Measurements from ENCODE around the gene BET1L.
"Not testable (repeated sequence)": the region's sequence is repeated elsewhere in the genome, so short reads cannot be mapped to it uniquely, and the experiment has no call there.

BET1L gene

DNA sequence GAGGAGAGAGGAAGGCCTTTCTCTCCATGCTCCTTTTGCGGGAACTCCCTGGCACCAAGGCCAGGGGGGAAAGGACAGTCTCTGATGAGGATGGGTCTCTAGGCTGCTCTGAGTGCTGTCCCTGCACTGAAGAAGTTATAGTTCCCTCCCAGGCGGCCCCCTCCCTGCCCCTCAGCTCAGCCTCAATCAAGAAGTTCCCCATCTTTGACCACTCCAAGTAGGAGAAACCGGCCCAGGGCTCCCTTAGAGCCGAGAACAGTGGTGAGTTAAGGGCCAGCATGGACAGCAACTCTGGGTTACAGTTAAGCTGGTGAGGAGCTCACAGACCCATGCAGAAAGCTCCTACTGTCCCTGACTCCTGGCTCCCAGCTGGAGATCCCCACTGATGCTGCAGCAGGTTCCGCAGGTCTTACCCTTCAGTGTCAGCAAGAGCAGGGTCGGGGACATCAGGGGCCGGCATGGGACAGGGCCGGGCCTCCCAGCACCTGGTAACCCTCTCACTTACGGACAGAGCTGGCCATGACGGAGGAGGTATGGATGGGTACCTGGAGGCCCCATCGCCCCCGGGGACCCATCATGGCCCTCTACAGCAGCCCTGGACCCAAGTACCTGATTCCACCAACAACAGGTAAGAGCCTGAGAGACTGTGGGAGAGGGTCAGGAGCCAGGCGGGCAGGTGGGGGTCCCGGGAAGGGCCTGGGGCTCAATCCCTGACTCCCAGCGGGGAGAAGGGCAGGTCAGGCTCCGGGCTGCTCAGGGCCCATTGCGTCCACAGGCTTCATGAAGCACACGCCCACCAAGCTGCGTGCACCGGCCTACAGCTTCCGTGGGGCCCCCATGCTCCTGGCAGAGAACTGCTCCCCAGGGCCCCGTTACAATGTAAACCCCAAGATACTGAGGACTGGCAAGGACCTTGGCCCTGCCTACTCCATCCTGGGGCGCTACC, 10.1 kb downstream of the BET1L start:
- DNase-seq = no peak
- no peak overlapping the region for H3K4me3 ChIP-seq (ENCODE audit: low read depth, low read length)
- no peaks in the 10 kb centered on the region for H3K36me3 ChIP-seq
- no peaks in the 10 kb centered on the region for H3K4me1 ChIP-seq
- H3K9me3 ChIP-seq = no peaks in the 10 kb centered on the region
- TF ChIP-seq, protein P1, sequence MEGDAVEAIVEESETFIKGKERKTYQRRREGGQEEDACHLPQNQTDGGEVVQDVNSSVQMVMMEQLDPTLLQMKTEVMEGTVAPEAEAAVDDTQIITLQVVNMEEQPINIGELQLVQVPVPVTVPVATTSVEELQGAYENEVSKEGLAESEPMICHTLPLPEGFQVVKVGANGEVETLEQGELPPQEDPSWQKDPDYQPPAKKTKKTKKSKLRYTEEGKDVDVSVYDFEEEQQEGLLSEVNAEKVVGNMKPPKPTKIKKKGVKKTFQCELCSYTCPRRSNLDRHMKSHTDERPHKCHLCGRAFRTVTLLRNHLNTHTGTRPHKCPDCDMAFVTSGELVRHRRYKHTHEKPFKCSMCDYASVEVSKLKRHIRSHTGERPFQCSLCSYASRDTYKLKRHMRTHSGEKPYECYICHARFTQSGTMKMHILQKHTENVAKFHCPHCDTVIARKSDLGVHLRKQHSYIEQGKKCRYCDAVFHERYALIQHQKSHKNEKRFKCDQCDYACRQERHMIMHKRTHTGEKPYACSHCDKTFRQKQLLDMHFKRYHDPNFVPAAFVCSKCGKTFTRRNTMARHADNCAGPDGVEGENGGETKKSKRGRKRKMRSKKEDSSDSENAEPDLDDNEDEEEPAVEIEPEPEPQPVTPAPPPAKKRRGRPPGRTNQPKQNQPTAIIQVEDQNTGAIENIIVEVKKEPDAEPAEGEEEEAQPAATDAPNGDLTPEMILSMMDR (IDR thresholded peaks at IDR 0.05; ENCODE audit: low read depth, low read length) = no peak
- H3K27me3 ChIP-seq = no peaks in the 10 kb centered on the region

DNA sequence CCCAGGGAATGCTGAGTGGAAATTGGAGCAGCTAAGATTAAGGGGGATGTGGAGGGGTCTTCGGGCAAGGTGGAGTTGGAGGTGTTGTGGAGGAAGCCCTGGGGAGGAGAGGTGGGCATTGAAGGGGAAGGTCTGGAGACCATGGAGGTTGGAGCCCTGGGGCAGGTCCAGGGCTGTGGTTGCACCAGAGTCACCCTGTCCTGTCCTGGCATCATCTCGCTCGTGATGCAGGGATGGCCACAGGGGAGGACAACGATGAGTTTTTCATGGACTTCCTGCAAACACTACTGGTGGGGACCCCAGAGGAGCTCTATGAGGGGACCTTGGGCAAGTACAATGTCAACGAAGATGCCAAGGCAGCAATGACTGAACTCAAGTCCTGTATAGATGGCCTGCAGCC, 13.7 kb downstream of the BET1L start:
- not testable (repeated sequence) for H3K36me3 ChIP-seq; H3K9me3 ChIP-seq; H3K4me1 ChIP-seq; H3K4me3 ChIP-seq (ENCODE audit: low read depth, low read length); H3K27me3 ChIP-seq; DNase-seq

DNA sequence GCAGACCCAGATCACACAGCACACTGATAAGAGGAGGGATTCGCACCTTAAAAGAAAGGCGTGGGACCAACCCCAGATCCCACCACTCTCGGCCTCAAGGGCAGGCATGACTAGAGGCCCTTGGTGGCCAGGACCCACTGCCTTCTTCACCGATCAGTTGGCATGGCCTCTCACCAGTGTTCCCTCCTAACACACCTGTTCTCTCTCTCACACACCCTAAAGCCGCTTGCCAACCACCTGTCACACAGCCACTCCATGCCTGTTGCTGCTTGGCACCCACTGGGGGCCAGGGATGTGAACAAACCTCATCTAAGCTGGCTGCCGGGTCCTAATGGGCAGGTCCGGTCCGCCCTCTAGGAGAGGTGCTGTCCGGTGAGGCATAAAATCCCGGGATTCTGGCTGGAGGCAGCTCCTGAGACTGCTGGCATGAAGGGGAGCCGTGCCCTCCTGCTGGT, 14.5 kb downstream of the BET1L start, which contains the start of gene SCGB1C1:
TSS of gene SCGB1C1 (plus strand) at position 405 of the 455 bp plus-strand sequence. CDS start at position 427, 22 bp downstream.
- H3K27me3 ChIP-seq; H3K36me3 ChIP-seq; H3K4me1 ChIP-seq; H3K4me3 ChIP-seq (ENCODE audit: low read depth, low read length); H3K9me3 ChIP-seq; DNase-seq: not testable (repeated sequence)

- peak; percentile 40 for DNase-seq
- not testable (repeated sequence) for H3K9me3 ChIP-seq
Measured at GRCh38 chr11:191490-192478, 15.4 kb downstream of the BET1L start.

GRCh38 chr11:190546-190945, 16.7 kb downstream of the BET1L start:
- not testable (repeated sequence) for H3K36me3 ChIP-seq; H3K4me3 ChIP-seq (ENCODE audit: low read depth, low read length); DNase-seq; H3K4me1 ChIP-seq; H3K9me3 ChIP-seq; H3K27me3 ChIP-seq

More at GRCh38 chr11:191490-192478, 15.4 kb downstream of the BET1L start:
- not testable (repeated sequence) for H3K4me3 ChIP-seq (ENCODE audit: low read depth, low read length); H3K36me3 ChIP-seq; H3K27me3 ChIP-seq; H3K4me1 ChIP-seq

DNA sequence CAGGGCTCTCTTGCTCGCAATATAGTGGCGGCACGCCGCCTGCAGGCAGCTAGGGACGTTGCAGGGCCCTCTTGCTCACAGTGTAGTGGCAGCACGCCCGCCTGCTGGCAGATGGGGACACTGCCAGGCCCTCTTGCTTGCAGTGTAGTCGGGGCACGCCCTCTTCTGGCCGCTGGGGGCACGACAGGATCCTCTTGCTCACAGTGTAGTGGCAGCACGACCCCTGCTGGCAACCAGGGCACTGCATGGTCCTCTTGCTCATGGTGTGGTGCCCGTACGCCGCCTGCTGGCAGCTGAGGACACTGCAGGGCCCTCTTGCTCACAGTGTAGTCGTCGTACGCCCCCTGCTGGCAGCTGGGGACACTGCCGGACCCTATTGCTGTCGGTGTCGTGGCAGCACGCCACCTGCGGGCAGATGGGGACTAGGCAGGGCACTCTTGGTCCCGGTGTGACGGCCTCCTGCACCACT, 17.3 kb downstream of the BET1L start:
- TF ChIP-seq, protein P1 (IDR thresholded peaks at IDR 0.05; ENCODE audit: low read depth, low read length) = peak; percentile 47; the same call in 1 of the 2 replicates
- H3K4me1 ChIP-seq; H3K9me3 ChIP-seq; H3K27me3 ChIP-seq; H3K4me3 ChIP-seq (ENCODE audit: low read depth, low read length); H3K36me3 ChIP-seq: not testable (repeated sequence)
- DNase-seq = peak; percentile 70

- H3K9me3 ChIP-seq, H3K27me3 ChIP-seq: not testable (repeated sequence)
Measured at GRCh38 chr11:189200-189783, 17.9 kb downstream of the BET1L start.

DNA sequence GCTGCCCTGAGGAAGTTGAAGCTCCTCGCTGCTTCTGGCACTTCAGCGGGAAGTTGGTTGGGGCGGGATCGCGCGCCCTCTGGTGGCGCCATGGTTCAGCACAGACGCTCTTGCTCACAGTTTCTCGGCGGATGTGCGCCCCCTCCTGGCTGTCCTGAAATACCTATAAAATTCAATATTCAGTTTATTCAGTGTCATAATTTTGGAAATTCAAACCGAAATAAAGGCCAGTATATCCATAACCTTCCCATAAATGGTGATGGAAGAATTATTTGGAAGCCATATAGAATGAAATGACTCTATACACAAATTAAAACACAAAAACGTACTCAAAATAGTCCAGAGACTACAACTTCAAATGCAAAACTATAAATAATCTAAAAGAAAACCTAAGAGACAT, 27.0 kb downstream of the BET1L start:
- H3K27me3 ChIP-seq; DNase-seq; H3K9me3 ChIP-seq; H3K4me3 ChIP-seq (ENCODE audit: low read depth, low read length); H3K4me1 ChIP-seq; H3K36me3 ChIP-seq: not testable (repeated sequence)
- TF ChIP-seq, protein P1 (IDR thresholded peaks at IDR 0.05; ENCODE audit: low read depth, low read length) = peak; percentile 11; the same call in 1 of the 2 replicates

More at GRCh38 chr11:189200-189783, 17.9 kb downstream of the BET1L start:
- H3K36me3 ChIP-seq; H3K4me1 ChIP-seq; H3K4me3 ChIP-seq (ENCODE audit: low read depth, low read length): not testable (repeated sequence)
- peak; percentile 85 for DNase-seq

Measured in BE2C (cell line).